ENCODE results near the gene POMGNT1. TPM values are rescaled to one million over a fixed set of nuclear protein-coding genes. Genes with fewer than 3 reads are reported as not detected.

Gene POMGNT1
- total and polyA plus RNA-seq, 4 donors: 39.8 to 132 (median 108) TPM

- no peaks in the 10 kb centered on the region for H3K27me3 ChIP-seq (ENCODE audit: control insufficient read depth, insufficient read depth, low read length)
- peaks cover 5% of the 10 kb centered on the region for H3K36me3 ChIP-seq (ENCODE audit: control insufficient read depth, insufficient read depth, low read length)
- H3K4me3 ChIP-seq (ENCODE audit: low read depth, low read length): no peak overlapping the region
- H3K9me3 ChIP-seq (ENCODE audit: control insufficient read depth, insufficient read depth, low read length): no peaks in the 10 kb centered on the region
- peaks cover 12% of the 10 kb centered on the region for H3K4me1 ChIP-seq (ENCODE audit: control insufficient read depth, insufficient read depth, low read length)
- DNase-seq (ENCODE audit: low read depth in 4 of 6, low spot score in 6 of 6): no peak
- H3K27ac ChIP-seq (ENCODE audit: low read depth, low read length): no peak overlapping the region
Observed at GRCh38 chr1:46215504-46215903, 17.3 kb upstream of the POMGNT1 start.

- H3K27ac ChIP-seq (ENCODE audit: low read depth, low read length): no peak overlapping the region
- DNase-seq (ENCODE audit: low read depth in 4 of 6, low spot score in 6 of 6): no peak
- no peak overlapping the region for H3K4me3 ChIP-seq (ENCODE audit: low read depth, low read length)
- 100% methylated on average over 1 of the region's 2 CpGs for WGBS (ENCODE audit: insufficient coverage)
- H3K36me3 ChIP-seq (ENCODE audit: control insufficient read depth, insufficient read depth, low read length): peaks cover 2% of the 10 kb centered on the region
- peaks cover 3% of the 10 kb centered on the region for H3K4me1 ChIP-seq (ENCODE audit: control insufficient read depth, insufficient read depth, low read length)
- H3K9me3 ChIP-seq (ENCODE audit: control insufficient read depth, insufficient read depth, low read length): no peaks in the 10 kb centered on the region
- H3K27me3 ChIP-seq (ENCODE audit: control insufficient read depth, insufficient read depth, low read length): no peaks in the 10 kb centered on the region
Observed at GRCh38 chr1:46211051-46211450, 12.8 kb upstream of the POMGNT1 start.

- Histone ChIP-seq H3K27me3 (ENCODE audit: control insufficient read depth, insufficient read depth, low read length) (no peaks in the 10 kb centered on the region), H3K36me3 (ENCODE audit: control insufficient read depth, insufficient read depth, low read length) (peaks cover 2% of the 10 kb centered on the region), H3K4me1 (ENCODE audit: control insufficient read depth, insufficient read depth, low read length) (peaks cover 8% of the 10 kb centered on the region), H3K9me3 (ENCODE audit: control insufficient read depth, insufficient read depth, low read length) (no peaks in the 10 kb centered on the region), H3K27ac (ENCODE audit: low read depth, low read length) (no peak overlapping the region), H3K4me3 (ENCODE audit: low read depth, low read length) (no peak overlapping the region)
- DNase-seq (ENCODE audit: low read depth in 4 of 6, low spot score in 6 of 6): no peak
- no CpG with 5 or more reads among the region's 3 CpGs for WGBS (ENCODE audit: insufficient coverage)
Observed at GRCh38 chr1:46210561-46210960, 12.3 kb upstream of the POMGNT1 start.

GRCh38 chr1:46206399-46206798 is 8.2 kb upstream of the POMGNT1 start:
- no CpG with 5 or more reads among the region's 2 CpGs for WGBS (ENCODE audit: insufficient coverage)
- no peak overlapping the region for H3K27ac ChIP-seq (ENCODE audit: low read depth, low read length)

GRCh38 chr1:46205791-46206190 is 7.6 kb upstream of the POMGNT1 start:
- no peaks in the 10 kb centered on the region for H3K27me3 ChIP-seq (ENCODE audit: control insufficient read depth, insufficient read depth, low read length)

More at GRCh38 chr1:46206399-46206798, 8.2 kb upstream of the POMGNT1 start:
- no peaks in the 10 kb centered on the region for H3K27me3 ChIP-seq (ENCODE audit: control insufficient read depth, insufficient read depth, low read length)
- H3K4me3 ChIP-seq (ENCODE audit: low read depth, low read length): no peak overlapping the region
- DNase-seq (ENCODE audit: low read depth in 4 of 6, low spot score in 6 of 6): peak in 1 of 6 donors; percentile 42
- H3K9me3 ChIP-seq (ENCODE audit: control insufficient read depth, insufficient read depth, low read length): no peaks in the 10 kb centered on the region
- peaks cover 38% of the 10 kb centered on the region for H3K4me1 ChIP-seq (ENCODE audit: control insufficient read depth, insufficient read depth, low read length)
- H3K36me3 ChIP-seq (ENCODE audit: control insufficient read depth, insufficient read depth, low read length): peaks cover 2% of the 10 kb centered on the region

GRCh38 chr1:46205141-46205540 is 6.9 kb upstream of the POMGNT1 start:
- H3K4me1 ChIP-seq (ENCODE audit: control insufficient read depth, insufficient read depth, low read length): peaks cover 38% of the 10 kb centered on the region
- no peak for DNase-seq (ENCODE audit: low read depth in 4 of 6, low spot score in 6 of 6)
- WGBS (ENCODE audit: insufficient coverage): 91% methylated on average over 2 of the region's 3 CpGs
- H3K4me3 ChIP-seq (ENCODE audit: low read depth, low read length): no peak overlapping the region
- no peak overlapping the region for H3K27ac ChIP-seq (ENCODE audit: low read depth, low read length)
- H3K36me3 ChIP-seq (ENCODE audit: control insufficient read depth, insufficient read depth, low read length): peaks cover 2% of the 10 kb centered on the region
- no peaks in the 10 kb centered on the region for H3K27me3 ChIP-seq (ENCODE audit: control insufficient read depth, insufficient read depth, low read length)
- no peaks in the 10 kb centered on the region for H3K9me3 ChIP-seq (ENCODE audit: control insufficient read depth, insufficient read depth, low read length)

More at GRCh38 chr1:46205791-46206190, 7.6 kb upstream of the POMGNT1 start:
- Histone ChIP-seq H3K36me3 (ENCODE audit: control insufficient read depth, insufficient read depth, low read length) (peaks cover 2% of the 10 kb centered on the region), H3K9me3 (ENCODE audit: control insufficient read depth, insufficient read depth, low read length) (no peaks in the 10 kb centered on the region), H3K4me3 (ENCODE audit: low read depth, low read length) (no peak overlapping the region), H3K27ac (ENCODE audit: low read depth, low read length) (no peak overlapping the region), H3K4me1 (ENCODE audit: control insufficient read depth, insufficient read depth, low read length) (peaks cover 38% of the 10 kb centered on the region)
- 50% methylated on average over 1 of the region's 3 CpGs for WGBS (ENCODE audit: insufficient coverage)
- DNase-seq (ENCODE audit: low read depth in 4 of 6, low spot score in 6 of 6): no peak

- H3K9me3 ChIP-seq (ENCODE audit: control insufficient read depth, insufficient read depth, low read length): no peaks in the 10 kb centered on the region
- WGBS (ENCODE audit: insufficient coverage): 30% methylated on average over 5 of the region's 5 CpGs
- H3K27ac ChIP-seq (ENCODE audit: low read depth, low read length): peak overlapping the region; percentile 63
- H3K27me3 ChIP-seq (ENCODE audit: control insufficient read depth, insufficient read depth, low read length): no peaks in the 10 kb centered on the region
- H3K4me1 ChIP-seq (ENCODE audit: control insufficient read depth, insufficient read depth, low read length): peaks cover 38% of the 10 kb centered on the region
- DNase-seq (ENCODE audit: low read depth in 4 of 6, low spot score in 6 of 6): peak in 1 of 6 donors; percentile 34
- H3K4me3 ChIP-seq (ENCODE audit: low read depth, low read length): peak overlapping the region; percentile 85
- peaks cover 2% of the 10 kb centered on the region for H3K36me3 ChIP-seq (ENCODE audit: control insufficient read depth, insufficient read depth, low read length)
Observed at GRCh38 chr1:46204406-46204742, 6.1 kb upstream of the POMGNT1 start.

- DNase-seq (ENCODE audit: low read depth in 4 of 6, low spot score in 6 of 6): no peak
Observed at GRCh38 chr1:46203738-46204405, 5.6 kb upstream of the POMGNT1 start.

GRCh38 chr1:46199233-46199749 is 1.1 kb upstream of the POMGNT1 start:
- peaks cover 41% of the 10 kb centered on the region for H3K4me1 ChIP-seq (ENCODE audit: control insufficient read depth, insufficient read depth, low read length)
- peaks cover 28% of the 10 kb centered on the region for H3K36me3 ChIP-seq (ENCODE audit: control insufficient read depth, insufficient read depth, low read length)
- H3K9me3 ChIP-seq (ENCODE audit: control insufficient read depth, insufficient read depth, low read length): no peaks in the 10 kb centered on the region
- no CpG with 5 or more reads among the region's 3 CpGs for WGBS (ENCODE audit: insufficient coverage)
- DNase-seq (ENCODE audit: low read depth in 4 of 6, low spot score in 6 of 6): no peak
- H3K4me3 ChIP-seq (ENCODE audit: low read depth, low read length): peak overlapping the region; percentile 72
- H3K27ac ChIP-seq (ENCODE audit: low read depth, low read length): no peak overlapping the region
- H3K27me3 ChIP-seq (ENCODE audit: control insufficient read depth, insufficient read depth, low read length): no peaks in the 10 kb centered on the region

More at GRCh38 chr1:46203738-46204405, 5.6 kb upstream of the POMGNT1 start:
- Histone ChIP-seq H3K27ac (ENCODE audit: low read depth, low read length) (peak overlapping the region; percentile 63), H3K4me3 (ENCODE audit: low read depth, low read length) (peak overlapping the region; percentile 85), H3K4me1 (ENCODE audit: control insufficient read depth, insufficient read depth, low read length) (peaks cover 42% of the 10 kb centered on the region), H3K27me3 (ENCODE audit: control insufficient read depth, insufficient read depth, low read length) (no peaks in the 10 kb centered on the region), H3K9me3 (ENCODE audit: control insufficient read depth, insufficient read depth, low read length) (no peaks in the 10 kb centered on the region), H3K36me3 (ENCODE audit: control insufficient read depth, insufficient read depth, low read length) (peaks cover 2% of the 10 kb centered on the region)
- WGBS (ENCODE audit: insufficient coverage): 18% methylated on average over 9 of the region's 14 CpGs

GRCh38 chr1:46197560-46197963 is 672 bp downstream of the POMGNT1 start:
- Histone ChIP-seq H3K36me3 (ENCODE audit: control insufficient read depth, insufficient read depth, low read length) (peaks cover 45% of the 10 kb centered on the region), H3K4me3 (ENCODE audit: low read depth, low read length) (peak overlapping the region; percentile 81), H3K27ac (ENCODE audit: low read depth, low read length) (no peak overlapping the region), H3K27me3 (ENCODE audit: control insufficient read depth, insufficient read depth, low read length) (no peaks in the 10 kb centered on the region), H3K4me1 (ENCODE audit: control insufficient read depth, insufficient read depth, low read length) (peaks cover 27% of the 10 kb centered on the region), H3K9me3 (ENCODE audit: control insufficient read depth, insufficient read depth, low read length) (no peaks in the 10 kb centered on the region)
- WGBS (ENCODE audit: insufficient coverage): 54% methylated on average over 9 of the region's 9 CpGs
- DNase-seq (ENCODE audit: low read depth in 4 of 6, low spot score in 6 of 6): no peak

All from spinal cord (tissue), 10 donors.